Esophagus squamous epithelium (tissue), 4 donors: ENCODE results near the gene TMEM81.

ENCODE experiments used
- CTCF ChIP-seq, 6 experiments: fragments of 450-650 bp in 4 of 6; fragments of 200-600 bp in 2 of 6; sonication (generic) in 2 of 6; IDR thresholded peaks; one replicate each; pipeline ENCODE4 v1.5.1; 2016 to 2019; ENCODE audit warnings: antibody characterized with exemption in 6 of 6, mild to moderate bottlenecking in 4 of 6, moderate library complexity in 4 of 6
- POLR2A ChIP-seq, 4 donors: fragments of 450-650 bp; IDR thresholded peaks; one replicate each; pipeline ENCODE4 v1.6.1; 2017; ENCODE audit warnings: antibody characterized with exemption in 4 of 4, mild to moderate bottlenecking in 4 of 4, moderate library complexity in 3 of 4

- TF ChIP-seq CTCF (IDR thresholded peaks at IDR 0.05) (no peak), POLR2A (IDR thresholded peaks at IDR 0.05) (no peak)
These were observed 37.4 kb downstream of the TMEM81 start for GRCh38 chr1:205046870-205047269.
